A673 (cell line): ENCODE measurements around the gene ZC2HC1C. TPM values are rescaled to one million over a fixed set of nuclear protein-coding genes. Genes with fewer than 3 reads are reported as not detected.

ENCODE experiments used
- BruUV-seq: library from RNA; stranded (reverse); fragments of 400-500 nt; replicated peaks from 2 replicates; lab custom pipeline; 2021; lab: Mats Ljungman, UMichigan
- CTCF ChIA-PET: fragments of 300-600 bp; sonication (Branson Sonifier 250); formaldehyde crosslinking; loops from one replicate; lab custom pipeline; 2022; ENCODE audit warnings: antibody characterized with exemption; lab: Charles Lee
- POLR2A ChIA-PET: fragments of 300-600 bp; sonication (Branson Sonifier 250); formaldehyde crosslinking; loops from one replicate; lab custom pipeline; 2022; ENCODE audit warnings: antibody characterized with exemption; ENCODE audit not compliant: low non-redundant PET; lab: Charles Lee
- DNase-seq: peaks from one replicate; pipeline ENCODE4 v3.0.0-alpha.2; 2015; ENCODE audit warnings: low spot score
- H3K27ac ChIP-seq: fragments of 200-600 bp; sonication (generic); 2 replicates; pipeline ENCODE4 v1.5.1; 2016; ENCODE audit warnings: mixed run types, low read depth, mild to moderate bottlenecking, mixed read lengths, antibody characterized with exemption, low read length; ENCODE audit not compliant: poor library complexity, severe bottlenecking
- H3K27me3 ChIP-seq: fragments of 200-600 bp; sonication (generic); replicated peaks from 2 replicates; pipeline ENCODE4 v1.6.1; 2017; ENCODE audit warnings: mixed run types, low read depth, mild to moderate bottlenecking, mixed read lengths, antibody characterized with exemption, low read length; ENCODE audit not compliant: insufficient read depth, poor library complexity
- H3K36me3 ChIP-seq: fragments of 200-600 bp; sonication (generic); 2 replicates; pipeline ENCODE4 v1.6.1; 2016; ENCODE audit warnings: mixed run types, mild to moderate bottlenecking, mixed read lengths, antibody characterized with exemption, low read length; ENCODE audit not compliant: insufficient read depth, poor library complexity, severe bottlenecking
- H3K4me1 ChIP-seq: fragments of 200-600 bp; sonication (generic); 2 replicates; pipeline ENCODE4 v1.6.1; 2017; ENCODE audit warnings: mixed run types, mild to moderate bottlenecking, mixed read lengths, antibody characterized with exemption, low read length; ENCODE audit not compliant: insufficient read depth, poor library complexity, severe bottlenecking
- H3K4me3 ChIP-seq: fragments of 200-600 bp; sonication (generic); 2 replicates; pipeline ENCODE4 v1.5.1; 2016; ENCODE audit warnings: low read depth, mixed run types, mild to moderate bottlenecking, mixed read lengths, low read length; ENCODE audit not compliant: poor library complexity, severe bottlenecking
- H3K9me3 ChIP-seq: fragments of 200-600 bp; sonication (generic); 2 replicates; pipeline ENCODE4 v1.6.1; 2016; ENCODE audit warnings: mixed run types, low read depth, mild to moderate bottlenecking, mixed read lengths, antibody characterized with exemption, low read length; ENCODE audit not compliant: poor library complexity, severe bottlenecking
- EZH2 ChIP-seq: fragments of 200-600 bp; sonication (generic); IDR thresholded peaks from 2 replicates; pipeline ENCODE4 v1.6.1; 2017; ENCODE audit warnings: borderline replicate concordance, low read depth, mild to moderate bottlenecking, mixed read lengths, antibody characterized with exemption, low read length; ENCODE audit not compliant: poor library complexity, severe bottlenecking
- intact Hi-C: fragments of 100-400 bp; cut with micrococcal nuclease; formaldehyde crosslinking; loops from one replicate; pipeline ENCODE4 v1.10.0; 2022; ENCODE audit not compliant: unreplicated experiment
- total RNA-seq: library from RNA; stranded (reverse); gene quantifications from 2 replicates; pipeline ENCODE4 v1.2.3, GENCODE V29; 2021
- TF ChIP-seq, protein P1 (sequence below): fragments of 300-800, 200-600 bp; sonication (generic); conservative IDR thresholded peaks from 2 replicates; pipeline ENCODE4 v1.5.1; 2017; ENCODE audit warnings: low read depth, mild to moderate bottlenecking, antibody characterized with exemption, low read length, moderate library complexity, mixed read lengths

ZC2HC1C gene
- total RNA-seq, 1 experiment from 2014 or later = 1.0 TPM

DNA sequence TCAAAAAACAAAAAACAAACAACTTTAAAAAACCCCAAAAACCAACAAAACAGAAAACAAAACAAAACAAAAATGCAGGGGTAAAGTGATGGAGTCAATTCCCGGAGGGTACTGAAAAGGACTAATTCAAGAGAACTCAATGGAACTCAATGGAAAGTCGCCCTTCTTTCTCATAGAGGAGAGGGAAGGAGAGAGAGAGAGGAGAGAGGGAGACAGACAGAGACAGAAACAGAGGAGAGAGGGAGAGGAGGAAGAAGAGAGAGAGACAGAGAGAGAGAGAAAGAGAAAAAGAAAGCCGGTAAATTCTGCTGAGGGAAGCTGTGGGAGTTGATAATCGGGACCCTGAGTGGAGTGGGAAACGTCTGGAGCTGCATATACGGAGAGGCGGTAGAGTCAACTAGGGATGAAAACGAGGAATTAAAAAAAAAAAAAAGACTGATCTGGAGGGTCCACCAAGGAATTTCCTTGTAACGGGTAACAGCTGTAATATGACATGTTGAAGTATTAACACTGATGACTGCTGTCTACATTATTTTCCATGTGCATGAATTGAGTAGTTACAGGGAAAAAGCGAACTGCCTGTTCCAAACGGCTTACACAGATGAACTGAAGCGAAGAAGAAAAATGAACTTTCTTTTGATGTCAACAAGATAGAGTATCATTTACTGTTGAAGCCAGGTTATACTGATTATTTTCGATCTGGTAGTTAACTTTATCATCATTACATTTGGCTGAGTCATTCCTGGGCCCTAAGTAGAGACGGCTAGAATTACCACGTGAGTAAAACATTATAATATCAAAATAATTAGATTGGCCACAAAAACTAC is 934 bp upstream of the ZC2HC1C start:
- Histone ChIP-seq H3K4me1 (peaks cover 18% of the 10 kb centered on the region), H3K9me3 (no peaks in the 10 kb centered on the region), H3K4me3 (peak overlapping the region; percentile 52), H3K36me3 (no peaks in the 10 kb centered on the region), H3K27me3 (no peaks in the 10 kb centered on the region), H3K27ac (peak overlapping the region; percentile 85)
- no peak for TF ChIP-seq EZH2
- TF ChIP-seq, protein P1, sequence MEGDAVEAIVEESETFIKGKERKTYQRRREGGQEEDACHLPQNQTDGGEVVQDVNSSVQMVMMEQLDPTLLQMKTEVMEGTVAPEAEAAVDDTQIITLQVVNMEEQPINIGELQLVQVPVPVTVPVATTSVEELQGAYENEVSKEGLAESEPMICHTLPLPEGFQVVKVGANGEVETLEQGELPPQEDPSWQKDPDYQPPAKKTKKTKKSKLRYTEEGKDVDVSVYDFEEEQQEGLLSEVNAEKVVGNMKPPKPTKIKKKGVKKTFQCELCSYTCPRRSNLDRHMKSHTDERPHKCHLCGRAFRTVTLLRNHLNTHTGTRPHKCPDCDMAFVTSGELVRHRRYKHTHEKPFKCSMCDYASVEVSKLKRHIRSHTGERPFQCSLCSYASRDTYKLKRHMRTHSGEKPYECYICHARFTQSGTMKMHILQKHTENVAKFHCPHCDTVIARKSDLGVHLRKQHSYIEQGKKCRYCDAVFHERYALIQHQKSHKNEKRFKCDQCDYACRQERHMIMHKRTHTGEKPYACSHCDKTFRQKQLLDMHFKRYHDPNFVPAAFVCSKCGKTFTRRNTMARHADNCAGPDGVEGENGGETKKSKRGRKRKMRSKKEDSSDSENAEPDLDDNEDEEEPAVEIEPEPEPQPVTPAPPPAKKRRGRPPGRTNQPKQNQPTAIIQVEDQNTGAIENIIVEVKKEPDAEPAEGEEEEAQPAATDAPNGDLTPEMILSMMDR = no peak
- ChIA-PET CTCF (no interaction called here), POLR2A (no interaction called here)
- intact Hi-C loops = loop anchor here (5.0 kb wide), 1 partner anchor 116 kb away; no protein-coding TSS in a partner anchor
- peak; percentile 45 for DNase-seq
- BruUV-seq = TSS peak; percentile 86

DNA sequence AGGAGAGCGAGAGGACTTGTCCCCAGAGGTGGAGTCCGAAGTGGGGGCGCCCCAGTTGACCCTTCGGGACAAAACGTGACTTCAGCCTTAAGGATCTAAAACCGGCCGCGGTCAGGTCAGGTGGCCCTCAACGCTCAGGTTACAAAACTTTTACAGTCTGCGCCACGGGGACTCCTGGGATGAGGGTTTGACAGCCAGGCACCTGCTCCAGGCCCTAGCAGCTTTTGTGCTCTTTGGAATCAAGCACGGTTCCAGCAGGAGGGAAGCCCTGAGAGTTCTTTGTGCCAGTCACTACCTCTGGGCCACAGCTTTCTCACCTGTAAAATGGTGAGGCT is 337 bp downstream of the ZC2HC1C start:
- no peak overlapping the region for H3K27ac ChIP-seq
- no TSS peak for BruUV-seq
- H3K4me3 ChIP-seq = peak overlapping the region; percentile 52
- TF ChIP-seq EZH2 = no peak
- TF ChIP-seq, protein P1 = no peak
- intact Hi-C loops = loop anchor here (5.0 kb wide), 1 partner anchor 117 kb away; no protein-coding TSS in a partner anchor
- H3K9me3 ChIP-seq = no peaks in the 10 kb centered on the region
- H3K4me1 ChIP-seq = peaks cover 18% of the 10 kb centered on the region
- no peaks in the 10 kb centered on the region for H3K36me3 ChIP-seq
- no peak for DNase-seq
- CTCF ChIA-PET = no interaction called here
- H3K27me3 ChIP-seq = no peaks in the 10 kb centered on the region
- POLR2A ChIA-PET = no interaction called here

DNA sequence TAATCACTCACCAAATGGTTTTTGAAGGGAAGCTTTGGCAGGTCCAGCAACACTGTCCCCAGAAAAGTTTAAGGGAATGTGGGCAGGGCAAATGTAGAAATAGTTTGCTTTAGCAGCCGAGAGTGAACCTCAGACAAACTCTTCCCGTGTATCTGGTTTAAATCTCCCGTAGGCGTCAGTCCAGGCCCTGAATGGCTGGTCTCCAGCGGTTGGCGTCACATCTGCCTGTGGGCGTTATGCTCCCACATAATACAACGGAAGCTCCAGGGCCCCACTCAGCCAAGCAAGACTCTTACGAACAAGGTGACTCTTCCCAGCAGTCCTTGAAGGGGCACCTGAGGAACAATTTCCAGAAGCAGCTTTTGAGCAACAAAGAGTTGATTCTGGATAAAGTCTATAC is 942 bp downstream of the ZC2HC1C start:
- DNase-seq = no peak

More for the DNA sequence above, 942 bp downstream of the ZC2HC1C start:
- Histone ChIP-seq H3K27ac (no peak overlapping the region), H3K9me3 (no peaks in the 10 kb centered on the region), H3K4me1 (peaks cover 18% of the 10 kb centered on the region), H3K36me3 (no peaks in the 10 kb centered on the region), H3K4me3 (no peak overlapping the region), H3K27me3 (no peaks in the 10 kb centered on the region)
- BruUV-seq = no TSS peak
- CTCF ChIA-PET = interaction anchor here (0.5 kb wide), 1 partner anchor 164 kb away, joined by 3 read pairs; no protein-coding TSS in a partner anchor
- TF ChIP-seq, protein P1 = no peak
- no peak for TF ChIP-seq EZH2
- intact Hi-C loops = no loop called here
- POLR2A ChIA-PET = no interaction called here
